NCI-H1694 (cell line): ENCODE results near the gene HNRNPAB.
"Not testable (repeated sequence)": the region's sequence is repeated elsewhere in the genome, so short reads cannot be mapped to it uniquely, and the experiment has no call there.

Experiments used
- DNase-seq: peaks from one replicate; lab custom pipeline; 2025; lab: John Stamatoyannopoulos, UW

Gene HNRNPAB

GRCh38 chr5:178212241-178213002 is 8.1 kb downstream of the HNRNPAB start:
- DNase-seq = no peak

DNA sequence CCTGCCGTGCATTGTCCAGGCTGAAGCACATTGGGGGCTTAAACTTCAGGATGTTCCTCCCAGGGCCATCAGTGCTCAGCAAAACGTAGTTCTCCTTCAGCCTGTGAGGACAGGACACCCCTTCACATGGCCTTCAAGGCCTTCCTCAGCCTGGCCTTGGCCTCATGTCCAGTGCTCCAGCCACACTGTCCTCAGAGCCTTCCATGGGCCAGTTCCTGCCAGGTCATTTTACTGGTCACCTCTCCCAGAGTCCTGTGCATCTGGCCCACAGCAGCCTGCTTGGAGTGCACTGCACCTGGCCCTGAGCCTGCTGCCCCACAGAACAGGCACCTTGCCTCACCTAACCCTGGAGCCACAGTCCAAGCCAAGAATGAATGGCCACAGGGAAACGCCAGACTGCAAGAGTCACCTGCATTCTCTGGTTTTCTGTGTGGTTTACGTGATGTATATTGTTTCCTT is 8.7 kb downstream of the HNRNPAB start:
- DNase-seq = no peak

DNA sequence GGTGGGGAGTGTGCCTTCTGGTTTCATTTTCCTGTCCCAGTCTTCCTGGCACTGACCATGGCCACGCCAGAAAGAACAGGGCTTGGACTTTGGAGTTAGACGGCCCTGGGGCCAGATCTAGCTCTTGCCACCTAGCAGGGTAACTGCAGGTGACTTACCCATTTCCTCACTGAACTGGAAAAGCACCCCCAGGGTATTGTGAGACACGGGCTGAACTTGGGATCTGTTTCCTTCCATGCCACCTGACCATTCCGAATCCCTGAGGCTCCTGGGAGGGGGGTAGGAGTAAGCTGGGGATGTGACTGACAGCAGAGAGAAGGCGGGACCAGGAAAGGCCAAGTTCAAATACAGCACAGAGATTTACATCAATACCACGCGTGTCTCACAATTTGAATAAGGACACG is 9.4 kb downstream of the HNRNPAB start:
- DNase-seq = no peak

DNA sequence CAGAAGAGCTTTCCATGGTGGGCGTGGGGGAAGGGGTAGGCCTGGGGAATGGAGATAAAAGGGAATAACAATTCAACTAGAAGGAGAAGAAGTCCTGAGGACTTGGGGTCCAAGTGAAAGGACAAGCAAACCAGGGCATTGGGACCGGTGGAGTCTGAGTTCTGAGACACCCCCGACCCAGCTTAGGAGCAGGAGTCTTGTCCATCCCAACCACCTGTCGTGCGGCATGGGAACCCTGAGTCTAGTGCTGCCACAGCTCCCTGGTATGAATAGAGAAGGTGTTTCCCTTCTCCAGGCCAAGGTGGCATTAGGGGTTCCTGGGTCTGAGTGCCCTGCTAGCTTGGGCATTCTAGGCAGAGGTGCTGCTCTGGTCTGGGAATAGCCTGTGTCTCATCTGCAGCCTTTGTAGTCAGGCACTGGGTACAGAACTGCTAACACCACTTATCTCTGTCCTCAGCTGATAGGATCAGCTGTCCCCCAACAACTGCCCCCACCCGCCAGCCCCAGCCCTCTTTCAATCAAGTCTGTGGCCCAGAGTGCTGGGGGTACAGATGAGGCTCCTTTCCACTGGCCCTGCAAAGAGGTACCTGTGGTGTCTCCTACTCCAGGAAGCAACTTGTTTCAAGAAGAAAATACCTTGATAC is 9.9 kb downstream of the HNRNPAB start:
- no peak for DNase-seq

GRCh38 chr5:178215280-178216002 is 11.1 kb downstream of the HNRNPAB start:
- DNase-seq = no peak

GRCh38 chr5:178216088-178216534 is 11.8 kb downstream of the HNRNPAB start:
- DNase-seq = no peak

GRCh38 chr5:178216779-178217178 is 12.4 kb downstream of the HNRNPAB start:
- no peak for DNase-seq

- DNase-seq = no peak
Measured at GRCh38 chr5:178218237-178218776, 14.0 kb downstream of the HNRNPAB start.

- DNase-seq = no peak
Measured at GRCh38 chr5:178218827-178219226, 14.5 kb downstream of the HNRNPAB start.

DNA sequence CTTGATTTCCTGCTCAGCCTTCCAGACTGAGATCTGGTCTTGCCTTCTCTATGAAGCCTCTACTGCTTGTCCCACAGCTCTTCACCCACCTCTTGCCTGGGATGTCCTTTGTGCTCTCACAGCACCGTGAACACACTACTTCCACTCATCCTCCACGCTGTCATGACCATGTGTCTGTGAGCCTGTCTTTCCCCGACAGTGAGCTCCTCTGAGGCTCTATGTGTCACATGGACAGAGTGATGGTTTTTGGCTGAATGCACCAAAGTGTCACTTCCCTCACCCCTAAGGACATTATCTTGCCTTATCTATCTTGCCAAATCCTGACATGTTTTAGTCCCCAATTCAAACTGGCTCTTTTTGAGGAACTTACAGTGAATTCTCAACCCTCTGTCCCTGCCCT is 16.9 kb downstream of the HNRNPAB start:
- no peak for DNase-seq

GRCh38 chr5:178221853-178222252 is 17.5 kb downstream of the HNRNPAB start:
- no peak for DNase-seq

GRCh38 chr5:178222292-178222691 is 18.0 kb downstream of the HNRNPAB start:
- no peak for DNase-seq

DNA sequence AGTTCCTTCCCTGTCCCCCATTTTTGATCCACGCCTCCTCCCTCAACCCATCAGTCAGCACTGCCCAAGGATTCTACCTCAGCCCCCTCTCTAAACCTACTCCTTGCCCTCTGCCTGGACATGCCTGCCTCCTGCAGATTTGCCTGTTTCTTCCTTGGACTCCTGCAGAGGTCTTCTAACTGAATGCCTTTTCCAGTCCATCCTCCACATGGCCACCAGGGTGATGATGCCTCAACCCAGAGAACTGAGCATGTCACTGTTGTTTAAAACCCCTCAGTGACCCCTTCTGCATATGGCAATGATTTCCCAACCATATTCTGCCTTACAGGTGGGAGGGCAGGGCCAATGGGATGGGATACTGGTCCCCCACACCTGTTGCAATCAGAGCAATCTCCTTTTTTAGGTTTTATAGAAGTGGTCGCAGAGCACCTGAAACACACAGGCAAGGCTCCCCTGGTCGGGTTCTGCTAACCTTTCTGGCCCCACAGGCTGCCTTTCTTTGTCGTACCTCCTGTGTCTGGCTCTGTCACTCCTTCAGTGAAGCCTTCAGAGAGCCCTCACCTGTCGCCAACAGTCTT is 19.0 kb downstream of the HNRNPAB start:
- DNase-seq = no peak

- DNase-seq = no peak
Measured at GRCh38 chr5:178223828-178224335, 19.5 kb downstream of the HNRNPAB start.

DNA sequence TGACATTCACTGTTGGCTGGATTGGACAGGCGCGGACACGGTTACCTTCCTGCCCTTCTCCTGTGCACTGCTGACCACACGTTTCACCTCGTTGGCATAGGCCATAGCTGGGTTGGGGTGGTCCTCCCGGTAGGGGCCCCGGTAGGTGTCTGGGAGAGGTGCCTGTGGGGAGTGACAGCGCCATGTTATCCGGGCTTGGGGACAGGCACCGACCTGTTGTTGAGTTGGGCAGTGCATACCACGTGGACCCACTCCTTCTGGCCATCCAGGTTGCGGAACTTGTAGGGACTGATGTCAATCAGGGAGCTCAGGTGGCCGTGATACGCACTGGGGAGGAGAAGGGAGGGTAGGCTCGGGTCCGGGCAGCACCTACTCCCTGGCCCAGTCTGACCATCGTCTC is 20.1 kb downstream of the HNRNPAB start:
- DNase-seq = no peak

GRCh38 chr5:178225174-178225573 is 20.8 kb downstream of the HNRNPAB start:
- DNase-seq = no peak

DNA sequence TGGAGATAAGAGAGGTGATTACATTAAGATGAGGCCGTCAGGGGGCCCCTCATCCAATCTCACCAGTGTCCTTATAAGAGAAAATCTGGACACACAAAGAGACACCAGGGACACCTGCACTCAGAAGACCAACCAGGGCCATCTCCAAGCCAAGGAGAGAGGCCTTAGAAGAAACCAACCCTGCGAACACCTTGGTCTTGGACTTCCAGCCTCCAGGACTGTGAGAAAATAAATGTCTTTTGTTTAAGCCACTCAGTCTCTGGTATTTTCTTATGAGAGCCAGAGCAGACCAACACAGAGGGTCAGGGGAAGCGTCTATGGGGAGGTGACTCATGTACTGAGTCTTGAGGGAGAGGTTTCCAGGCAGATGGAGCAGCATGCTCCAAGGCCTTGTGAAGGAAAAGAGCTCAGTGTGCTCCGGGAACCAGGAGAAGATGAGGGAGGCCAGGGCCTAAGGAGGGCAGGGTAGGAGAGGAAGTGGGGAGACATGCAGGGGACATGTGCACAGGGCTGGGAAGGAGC is 22.9 kb downstream of the HNRNPAB start:
- DNase-seq = no peak

DNA sequence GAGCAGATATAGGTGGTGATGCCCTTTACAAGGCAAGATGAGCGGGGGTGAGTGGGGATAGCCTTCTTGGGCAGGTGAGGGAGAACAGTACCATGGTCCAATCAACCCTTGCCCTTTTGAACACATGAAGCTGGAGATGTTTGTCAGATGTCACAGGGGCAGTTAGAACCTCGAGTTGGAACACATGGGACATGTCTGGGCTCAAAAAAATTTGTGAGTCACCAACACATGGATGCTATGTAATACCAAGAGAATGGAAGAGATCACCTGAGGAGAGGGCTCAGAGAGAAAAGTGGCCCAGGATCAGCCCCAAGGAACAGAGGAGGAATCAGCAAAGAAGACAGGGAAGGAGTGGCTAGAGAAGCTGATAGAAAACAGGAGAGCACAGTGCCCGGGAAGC is 23.6 kb downstream of the HNRNPAB start:
- DNase-seq = no peak

DNA sequence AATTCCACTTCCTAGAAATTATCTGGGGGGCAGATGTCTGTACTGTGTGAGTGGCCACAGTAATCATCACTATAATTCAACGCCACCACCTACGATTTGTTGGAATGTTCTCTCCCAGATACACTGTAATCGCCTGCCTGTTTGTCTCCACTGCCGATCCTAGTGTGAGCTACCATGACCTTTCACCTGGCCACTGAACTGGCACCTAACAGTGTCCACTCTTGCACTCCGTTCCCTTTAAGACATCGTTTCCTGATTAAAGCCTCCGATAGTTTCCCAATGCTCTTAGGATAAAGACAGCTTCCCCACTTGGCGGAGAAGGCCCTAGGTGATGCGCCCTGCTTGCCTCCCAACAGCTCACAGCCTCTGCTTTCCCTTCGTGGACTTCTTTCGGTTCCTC is 24.3 kb downstream of the HNRNPAB start:
- no peak for DNase-seq

- not testable (repeated sequence) for DNase-seq
Measured at GRCh38 chr5:178229111-178229510, 24.8 kb downstream of the HNRNPAB start.

DNA sequence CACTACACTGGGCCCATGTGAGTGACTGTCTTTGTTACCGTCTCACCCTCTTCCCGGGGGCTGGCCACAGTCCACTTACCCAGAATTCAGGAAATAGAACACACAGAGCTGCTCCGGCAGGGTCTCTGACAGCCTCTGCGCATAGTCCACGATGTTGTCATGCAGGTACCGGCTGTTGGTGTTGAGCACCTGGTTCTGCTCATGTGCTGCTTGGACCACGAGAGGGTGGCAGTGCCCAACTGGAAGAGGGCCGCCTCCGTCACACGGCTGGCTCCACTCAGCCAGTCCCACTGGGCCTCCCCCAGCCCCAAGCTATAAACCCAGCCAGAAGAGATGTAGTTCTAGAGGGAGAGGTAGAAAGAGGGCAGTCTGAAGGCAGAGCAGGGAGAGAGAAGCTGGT is 25.5 kb downstream of the HNRNPAB start:
- DNase-seq = no peak
